GM06990 (cell line): Measurements from ENCODE around the gene CZIB.

Experiments used
- DNase-seq: peaks from one replicate; pipeline ENCODE4 v3.0.0-alpha.2; 2011; ENCODE audit not compliant: insufficient read length; ENCODE audit errors: extremely low read depth
- H3K27me3 ChIP-seq: replicated peaks from 2 replicates; pipeline ENCODE4 v1.6.0; 2011; ENCODE audit warnings: low read length; ENCODE audit not compliant: control insufficient read depth, insufficient read depth
- H3K36me3 ChIP-seq: 2 replicates; pipeline ENCODE4 v1.5.1; 2011; ENCODE audit warnings: low read length; ENCODE audit not compliant: control insufficient read depth, insufficient read depth
- H3K4me3 ChIP-seq: replicated peaks from 2 replicates; pipeline ENCODE4 v1.5.1; 2011; ENCODE audit warnings: low read depth, mild to moderate bottlenecking, control low read depth, low read length
- CTCF ChIP-seq: IDR thresholded peaks from 2 replicates; pipeline ENCODE4 v1.5.1; 2011; ENCODE audit warnings: low read length, control low read depth, mild to moderate bottlenecking, inconsistent platforms; ENCODE audit not compliant: insufficient read depth, poor library complexity, severe bottlenecking

Gene CZIB

GRCh38 chr1:53264048-53264447 is 43.6 kb upstream of the CZIB start:
- peaks cover 31% of the 10 kb centered on the region for H3K36me3 ChIP-seq
- H3K27me3 ChIP-seq, result no peaks in the 10 kb centered on the region
- no peak for DNase-seq
- no peak overlapping the region for H3K4me3 ChIP-seq
- no peak for TF ChIP-seq CTCF

GRCh38 chr1:53262000-53262399 is 41.6 kb upstream of the CZIB start:
- no peak for TF ChIP-seq CTCF
- H3K4me3 ChIP-seq, result no peak overlapping the region
- H3K27me3 ChIP-seq, result no peaks in the 10 kb centered on the region
- DNase-seq, result no peak
- H3K36me3 ChIP-seq, result peaks cover 33% of the 10 kb centered on the region

- Histone ChIP-seq H3K4me3 (no peak overlapping the region), H3K27me3 (no peaks in the 10 kb centered on the region), H3K36me3 (peaks cover 37% of the 10 kb centered on the region)
- no peak for TF ChIP-seq CTCF
- no peak for DNase-seq
Measured at GRCh38 chr1:53260631-53261247, 40.3 kb upstream of the CZIB start.

- no peak for DNase-seq
- no peak for TF ChIP-seq CTCF
- Histone ChIP-seq H3K4me3 (no peak overlapping the region), H3K27me3 (no peaks in the 10 kb centered on the region), H3K36me3 (peaks cover 36% of the 10 kb centered on the region)
Measured at GRCh38 chr1:53259932-53260331, 39.5 kb upstream of the CZIB start.

DNA sequence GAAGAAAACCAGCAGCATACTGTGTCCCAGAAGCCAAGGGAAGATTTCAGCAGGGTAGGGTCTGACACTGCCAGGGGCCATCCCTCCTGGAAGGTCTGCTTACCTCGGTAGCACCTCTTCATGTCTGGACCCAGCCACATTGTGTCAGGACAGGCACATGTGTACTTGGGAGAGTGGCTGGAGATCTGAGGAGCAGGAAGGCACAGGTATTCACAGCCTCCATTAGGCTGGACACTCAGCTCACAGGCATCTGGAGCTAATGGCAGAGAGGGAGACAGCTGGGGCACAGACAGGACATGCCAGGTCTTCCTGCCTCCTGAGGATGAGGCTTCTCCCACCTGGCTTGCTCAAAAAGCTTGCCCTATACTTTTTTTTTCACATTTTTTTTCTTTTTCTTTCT is 37.8 kb upstream of the CZIB start:
- DNase-seq, result no peak
- Histone ChIP-seq H3K27me3 (no peaks in the 10 kb centered on the region), H3K36me3 (peaks cover 36% of the 10 kb centered on the region), H3K4me3 (no peak overlapping the region)
- TF ChIP-seq CTCF, result no peak

DNA sequence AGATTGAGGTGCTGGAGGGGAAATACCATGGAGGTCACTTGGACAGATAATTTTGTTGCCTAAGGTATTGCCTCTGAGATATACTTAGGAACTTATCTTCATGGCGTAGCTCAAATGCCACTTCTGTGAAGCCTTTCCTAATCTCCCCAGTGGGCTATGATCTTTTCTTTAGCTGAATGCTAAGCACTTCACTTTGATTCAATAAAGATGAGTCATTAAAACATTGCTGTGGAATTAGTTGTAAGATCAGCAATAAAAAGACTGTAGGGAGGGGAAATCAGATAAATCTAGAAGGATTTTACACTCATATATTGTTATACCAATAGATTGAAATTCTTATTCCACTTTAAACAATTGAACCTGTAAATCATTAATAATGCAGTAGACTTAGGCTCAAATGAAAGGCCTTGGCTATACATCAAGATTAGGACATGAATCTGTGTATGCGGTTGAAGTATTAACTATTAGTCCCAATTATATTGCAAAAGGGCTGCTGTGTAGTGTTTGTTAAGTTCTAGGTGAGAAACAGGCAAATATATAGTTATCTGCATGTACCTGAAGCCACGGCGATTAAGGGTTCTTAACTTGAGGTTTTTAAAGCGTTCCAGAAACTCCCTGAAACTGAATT is 37.1 kb upstream of the CZIB start:
- DNase-seq, result no peak
- H3K4me3 ChIP-seq, result no peak overlapping the region
- peaks cover 34% of the 10 kb centered on the region for H3K36me3 ChIP-seq
- no peaks in the 10 kb centered on the region for H3K27me3 ChIP-seq
- TF ChIP-seq CTCF, result no peak
